HL-60/S4 treated with phorbol 12-myristate 13-acetate at 8.2 ng/mL for 4 days and 3 days (cell line): ENCODE measurements around the gene SPEN.
"Not testable (repeated sequence)": the region's sequence is repeated elsewhere in the genome, so short reads cannot be mapped to it uniquely, and the experiment has no call there.

Experiments
- in situ Hi-C: fragments of 300-500 bp; cut with MboI; formaldehyde crosslinking; loops from 2 replicates; pipeline ENCODE4 v1.15.0; 2022; ENCODE audit warnings: low sequenced_read_pairs

The SPEN gene

DNA sequence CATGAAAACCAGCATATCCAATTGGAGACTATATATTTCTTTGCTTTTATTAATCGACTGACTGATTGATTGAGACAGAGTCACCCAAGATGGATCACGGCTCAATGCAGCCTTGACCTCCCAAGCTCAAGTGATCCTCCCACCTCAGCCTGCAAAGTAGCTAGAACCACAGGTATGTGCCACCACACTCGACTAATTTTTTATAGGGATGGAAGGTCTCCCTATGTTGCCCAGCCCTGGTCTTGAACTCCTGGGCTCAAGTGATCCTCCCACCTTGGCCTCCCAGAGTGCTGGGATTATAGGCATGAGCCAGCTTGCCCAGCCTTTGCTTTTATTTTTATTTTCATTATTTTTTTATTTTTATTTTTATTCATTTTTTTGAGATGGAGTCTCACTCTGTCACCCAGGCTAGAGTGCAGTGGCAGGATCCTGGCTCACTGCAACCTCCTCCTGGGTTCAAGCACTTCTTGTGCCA is 5.4 kb downstream of the SPEN start:
- in situ Hi-C loops, result no loop called here

DNA sequence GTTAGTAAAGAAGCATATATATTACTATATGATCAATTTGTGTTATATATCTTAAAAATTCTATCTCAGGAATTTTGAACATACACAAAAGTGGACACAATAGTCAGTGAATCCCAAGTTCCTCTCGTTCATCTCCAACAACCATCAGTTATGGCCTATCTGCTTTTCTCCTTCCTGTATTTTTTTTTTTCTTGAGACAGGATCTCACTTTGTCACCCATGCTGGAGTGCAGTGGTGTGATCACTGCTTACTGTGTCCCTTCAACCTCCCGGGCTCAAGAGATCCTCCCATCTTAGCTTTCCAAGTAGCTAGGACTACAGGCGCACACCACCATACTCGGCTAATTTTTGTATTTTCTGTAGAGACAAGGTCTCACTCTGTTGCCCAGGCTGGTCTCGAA is 9.4 kb downstream of the SPEN start:
- in situ Hi-C loops, result no loop called here

DNA sequence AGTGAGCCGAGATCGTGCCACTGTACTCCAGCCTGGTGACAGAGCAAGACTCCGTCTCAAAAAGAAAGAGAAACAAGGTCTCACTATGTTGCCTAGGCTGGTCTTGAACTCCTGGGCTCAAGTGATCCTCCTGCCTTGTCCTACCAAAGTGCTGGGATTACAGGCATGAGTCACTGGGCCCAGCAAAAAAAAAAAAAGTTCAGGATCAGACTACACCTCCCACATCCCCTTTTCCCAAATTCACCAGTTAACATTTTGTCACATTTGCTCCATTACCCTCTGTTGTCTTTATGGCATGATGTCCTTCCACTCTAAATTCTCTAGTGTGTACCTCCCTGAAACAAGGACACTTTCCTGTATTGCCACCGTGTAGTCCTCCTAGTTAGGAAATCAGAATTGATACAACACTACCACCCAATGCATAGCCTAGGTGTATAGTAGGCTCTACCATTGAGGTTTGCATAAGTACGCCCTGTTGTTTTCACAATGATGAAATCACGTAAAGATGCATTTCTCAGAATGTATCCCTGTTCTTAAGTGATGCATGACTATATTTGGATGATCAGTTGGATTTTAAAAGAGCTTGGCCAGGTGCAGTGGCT is 10.7 kb downstream of the SPEN start:
- in situ Hi-C loops, result no loop called here

DNA sequence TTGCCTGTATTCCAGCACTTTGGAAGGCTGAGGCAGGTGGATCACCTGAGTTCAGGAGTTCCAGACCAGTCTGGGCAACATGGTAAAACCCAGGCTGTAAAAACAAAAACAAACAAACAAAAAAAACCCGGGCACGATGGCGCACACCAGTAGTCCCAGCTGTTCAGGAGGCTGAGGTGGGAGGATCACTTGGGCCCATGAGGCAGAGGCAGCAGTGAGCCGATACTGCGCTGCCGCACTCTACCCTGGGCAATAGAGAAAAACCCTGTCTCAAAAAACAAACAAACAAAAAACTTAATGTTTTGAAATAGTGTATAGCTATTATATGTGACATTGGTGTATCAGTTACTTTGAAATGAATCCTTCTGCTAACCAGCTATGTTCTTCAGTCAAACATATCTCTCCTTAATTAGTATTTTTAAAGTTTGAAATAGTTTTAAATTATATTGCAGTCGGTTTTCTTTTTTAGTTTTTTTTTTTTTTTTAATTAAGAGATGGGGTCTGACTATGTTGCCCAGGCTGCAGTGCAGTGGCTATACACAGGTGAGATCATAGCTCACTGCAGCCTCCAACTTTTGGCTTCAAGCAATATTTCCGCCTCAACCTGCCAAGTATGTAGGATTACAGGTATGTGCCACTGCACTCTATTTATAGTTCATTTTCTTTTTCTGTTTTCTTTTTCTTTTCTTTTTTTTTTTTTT is 11.3 kb downstream of the SPEN start:
- in situ Hi-C loops, result no loop called here

DNA sequence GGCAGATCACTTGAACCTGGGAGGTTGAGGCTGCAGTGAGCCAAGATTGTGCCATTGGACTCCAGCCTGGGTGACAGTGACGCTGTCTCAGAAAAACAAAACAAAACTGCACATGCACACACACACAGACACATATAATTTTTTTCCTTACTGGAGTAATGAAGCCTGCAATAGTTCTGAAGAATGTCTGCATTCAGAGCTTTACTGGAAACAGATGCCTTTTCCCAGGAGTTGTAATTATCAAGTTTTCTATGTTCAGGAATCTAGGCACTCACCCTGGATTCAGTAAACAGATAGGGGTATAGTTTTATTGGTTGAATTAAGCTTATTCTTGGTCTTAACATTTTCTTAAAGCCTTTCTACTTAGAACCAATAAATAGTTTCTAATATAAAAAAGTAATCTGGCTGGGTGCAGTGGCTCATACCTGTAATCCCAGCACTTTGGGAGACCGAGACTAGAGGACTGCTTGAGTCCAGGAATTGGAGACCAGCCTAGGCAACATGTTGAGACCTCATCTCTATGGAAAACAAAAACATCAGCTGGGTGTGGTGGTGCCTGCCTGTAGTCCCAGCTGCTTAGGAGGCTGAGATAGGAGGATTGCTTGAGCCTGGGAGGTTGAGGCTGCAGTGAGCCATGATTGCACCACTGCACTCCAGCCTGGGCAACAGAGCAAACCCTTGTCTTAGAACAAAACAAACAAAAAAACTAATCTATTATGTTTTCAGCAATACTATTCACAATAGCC is 15.8 kb downstream of the SPEN start:
- in situ Hi-C loops, result no loop called here

DNA sequence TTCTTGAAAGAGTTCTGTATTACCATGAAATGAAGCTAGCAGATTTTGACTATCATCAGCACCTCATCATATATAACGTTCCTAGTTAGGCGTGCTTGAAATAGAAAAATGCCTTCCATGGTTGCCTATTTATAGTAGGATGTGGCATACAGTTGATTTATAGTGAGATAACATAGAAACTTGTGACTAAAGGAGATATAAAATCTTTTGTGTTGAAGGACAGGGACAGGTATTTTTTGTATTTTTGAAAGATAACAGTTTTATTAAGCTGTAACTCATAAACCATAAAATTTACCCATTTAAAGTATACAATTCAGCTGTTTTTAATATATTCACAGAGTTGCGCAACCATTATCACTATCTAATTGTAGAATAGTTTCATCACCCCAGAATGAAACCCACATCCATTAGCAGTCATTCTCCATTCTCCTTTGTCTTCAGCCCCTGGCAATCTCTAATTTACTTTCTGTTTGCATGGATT is 19.3 kb downstream of the SPEN start:
- in situ Hi-C loops, result no loop called here

DNA sequence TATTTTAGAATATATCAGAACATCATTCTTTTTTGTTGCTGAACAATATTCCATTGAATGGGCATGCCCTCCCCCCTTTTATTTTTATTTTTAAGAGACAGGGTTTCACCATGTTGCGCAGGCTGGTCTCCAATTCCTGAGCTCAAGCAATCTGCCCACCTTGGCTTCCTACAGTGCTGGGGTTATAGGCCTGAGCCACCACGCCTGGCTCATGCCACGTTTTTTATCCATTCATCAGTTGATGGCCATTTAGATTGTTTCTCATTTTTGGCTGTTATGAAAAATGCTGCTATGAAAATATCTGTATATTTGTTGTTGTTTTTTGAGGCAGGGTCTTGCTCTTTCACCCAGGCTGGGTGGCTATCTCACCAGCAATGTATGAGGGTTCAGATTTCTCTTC is 19.8 kb downstream of the SPEN start:
- in situ Hi-C loops, result no loop called here

DNA sequence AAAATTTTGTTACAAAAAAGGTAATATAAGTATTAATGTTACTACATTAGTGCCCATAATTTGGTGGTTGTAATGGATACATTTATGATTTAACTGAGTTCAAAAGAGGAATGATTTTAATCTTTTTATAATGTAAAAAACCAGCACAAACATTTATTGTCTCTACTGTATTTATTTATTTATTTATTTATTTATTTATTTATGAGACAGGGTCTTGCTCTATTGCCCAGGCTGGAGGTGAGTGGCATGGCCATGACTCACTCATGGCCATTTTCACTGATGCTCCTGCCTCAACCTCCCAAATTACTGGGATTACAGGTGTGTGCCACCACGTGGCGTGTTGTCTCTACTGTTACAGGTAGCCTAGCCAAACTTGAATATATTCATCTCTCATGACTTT is 21.9 kb downstream of the SPEN start:
- in situ Hi-C loops, result no loop called here

DNA sequence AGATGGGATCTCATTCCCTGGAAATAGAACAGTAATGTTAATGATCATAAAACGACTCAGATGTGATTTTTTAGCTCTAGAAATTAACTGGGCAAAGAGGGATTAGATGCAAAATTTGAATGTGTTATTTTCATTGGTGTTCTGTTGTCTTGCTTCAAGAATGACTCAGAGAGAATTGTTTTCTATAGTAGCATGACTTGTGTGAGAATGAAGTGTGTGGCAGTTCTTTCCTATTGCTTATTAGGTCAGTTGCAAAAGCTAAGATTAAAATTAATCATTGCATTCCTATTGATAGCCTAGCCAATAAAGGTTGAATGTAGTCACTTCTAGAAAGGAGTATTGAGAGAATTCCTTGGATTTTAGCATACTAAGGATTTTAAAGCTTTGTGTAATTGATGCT is 22.9 kb downstream of the SPEN start:
- in situ Hi-C loops, result no loop called here

DNA sequence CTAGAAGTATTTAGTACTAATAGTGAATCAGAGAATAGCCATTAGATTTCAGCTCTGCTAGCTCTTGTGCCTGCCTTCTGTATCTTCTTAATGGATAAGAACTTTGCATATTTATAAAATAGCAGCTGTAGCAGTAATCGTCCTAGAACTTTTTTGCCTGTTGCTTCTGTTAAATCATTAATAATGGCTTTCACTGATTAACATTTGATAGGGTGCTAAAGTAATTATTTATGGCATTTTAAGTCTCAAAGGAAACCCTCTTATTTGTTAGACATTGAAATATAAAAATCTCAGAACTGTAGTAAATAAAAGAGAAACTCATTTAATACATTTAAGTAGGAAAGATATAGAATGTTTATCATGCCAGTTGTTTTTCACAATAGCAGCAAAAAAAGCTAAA is 27.0 kb downstream of the SPEN start:
- in situ Hi-C loops, result no loop called here

DNA sequence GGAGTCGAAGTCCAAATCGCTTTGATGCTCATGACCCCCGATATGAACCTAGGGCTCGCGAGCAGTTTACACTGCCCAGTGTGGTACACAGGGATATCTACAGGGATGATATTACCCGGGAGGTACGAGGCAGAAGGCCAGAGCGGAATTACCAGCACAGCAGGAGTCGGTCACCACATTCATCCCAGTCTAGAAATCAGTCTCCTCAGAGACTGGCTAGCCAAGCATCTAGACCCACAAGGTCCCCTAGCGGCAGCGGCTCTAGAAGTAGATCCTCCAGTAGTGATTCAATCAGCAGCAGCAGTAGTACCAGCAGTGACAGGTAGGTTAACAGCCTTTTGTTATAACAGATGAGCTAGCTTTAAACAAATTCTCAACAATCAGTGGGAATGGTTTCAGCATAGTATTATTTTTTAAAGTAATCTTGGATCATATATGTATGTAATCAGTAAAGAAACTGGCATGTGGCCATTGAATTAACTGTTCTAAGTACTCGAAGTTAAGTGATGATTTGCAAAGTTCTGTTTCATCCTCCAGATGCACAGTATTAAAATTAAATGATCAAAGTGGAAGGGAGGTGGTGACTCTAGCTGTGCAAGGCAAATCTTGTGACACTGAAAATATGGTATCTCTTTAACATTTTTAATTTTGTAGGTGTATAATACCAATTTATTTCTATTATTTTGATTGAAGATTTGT is 29.0 kb downstream of the SPEN start:
- in situ Hi-C loops, result no loop called here

DNA sequence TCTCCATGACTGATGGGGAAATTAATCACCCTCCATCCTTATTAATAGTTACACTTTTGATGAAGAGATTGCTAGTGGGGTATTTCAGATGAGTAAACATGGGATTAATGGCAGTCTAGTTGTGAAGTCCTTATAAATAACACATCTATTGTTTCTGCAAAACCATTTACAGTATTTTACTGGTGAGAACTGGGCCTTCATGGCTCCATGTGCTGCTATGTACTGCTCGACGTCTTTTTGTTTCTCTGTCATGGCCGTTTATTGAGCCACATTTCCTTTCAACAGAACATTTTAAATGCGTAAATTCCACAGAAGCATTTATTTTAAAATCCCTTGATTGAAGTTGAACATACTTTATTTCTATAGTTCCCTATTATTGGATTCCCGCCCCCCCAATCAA is 34.5 kb downstream of the SPEN start:
- in situ Hi-C loops, result no loop called here

DNA sequence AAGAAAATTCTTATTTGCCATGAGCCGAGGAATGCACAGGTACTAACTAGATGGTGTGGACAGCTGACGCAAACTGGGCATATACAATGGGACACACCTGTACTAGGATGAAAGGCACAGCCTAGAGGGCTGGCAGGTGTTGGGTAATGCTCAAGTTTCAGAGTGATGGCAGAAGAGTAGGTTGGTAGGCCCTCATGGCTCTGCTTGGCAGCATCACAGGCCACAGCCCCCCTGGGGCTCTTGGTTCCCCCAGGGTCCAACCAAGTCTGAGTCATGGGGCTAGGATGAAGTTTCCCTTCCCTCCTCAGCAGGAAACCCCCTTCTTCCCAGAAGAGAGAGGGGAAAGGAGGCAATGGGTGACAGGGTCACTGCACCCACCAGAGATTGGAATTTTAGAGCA is 35.2 kb downstream of the SPEN start:
- in situ Hi-C loops, result no loop called here

DNA sequence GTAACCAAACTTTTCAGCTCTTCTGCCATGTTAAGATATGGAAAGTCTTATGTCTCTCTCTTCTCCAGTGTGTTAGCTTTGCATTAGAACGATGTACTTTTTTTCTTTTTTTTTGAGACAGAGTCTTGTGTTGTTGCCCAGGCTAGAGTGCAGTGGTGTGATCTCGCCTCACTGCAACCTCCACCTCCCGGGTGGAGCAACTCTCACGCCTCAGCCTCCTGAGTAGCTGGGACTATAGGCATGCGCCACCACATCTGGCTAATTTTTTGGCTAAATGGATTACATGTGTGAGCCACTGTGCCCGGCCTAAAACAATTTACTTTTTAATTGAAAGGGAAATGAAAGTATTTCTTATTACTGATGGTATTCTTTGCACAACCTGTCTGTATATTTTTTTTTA is 35.8 kb downstream of the SPEN start:
- in situ Hi-C loops, result no loop called here

DNA sequence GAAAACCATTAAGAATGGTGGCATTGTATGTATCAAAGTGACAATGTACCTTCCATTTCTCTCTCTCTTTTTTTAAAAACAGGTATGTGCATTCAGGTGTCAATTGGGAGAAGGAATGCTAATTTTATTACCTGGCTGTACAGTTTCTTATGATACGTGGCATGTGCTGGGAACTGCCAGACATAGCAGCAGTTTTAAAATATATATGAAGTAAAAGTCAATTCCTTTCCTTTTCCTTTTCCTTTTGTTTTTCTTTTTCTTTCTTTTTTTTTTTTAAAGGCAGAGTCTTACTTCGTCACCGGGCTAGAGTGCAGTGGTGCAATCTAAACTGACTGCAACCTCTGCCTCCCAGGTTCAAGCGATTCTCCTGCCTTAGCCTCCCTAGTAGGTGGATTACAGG is 37.0 kb downstream of the SPEN start:
- in situ Hi-C loops, result no loop called here

DNA sequence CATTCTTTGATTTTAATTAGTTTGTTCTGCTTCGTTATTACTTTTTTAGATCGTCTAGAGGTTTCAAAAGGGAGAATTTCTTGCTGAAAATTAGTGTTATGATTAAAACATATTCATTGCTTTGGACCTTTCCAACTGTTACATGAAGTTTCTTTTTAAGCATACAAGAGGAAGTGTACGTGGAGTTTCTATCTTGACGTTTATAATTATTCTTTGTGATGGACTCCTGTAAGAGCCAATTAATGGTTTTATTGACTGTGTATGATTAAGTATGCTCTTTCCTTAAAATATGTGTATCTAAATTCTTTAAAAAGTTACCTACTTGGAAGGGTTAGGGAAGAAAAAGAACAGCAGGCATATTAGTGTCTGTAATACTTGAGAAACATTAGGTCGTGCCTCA is 37.8 kb downstream of the SPEN start:
- in situ Hi-C loops, result no loop called here

DNA sequence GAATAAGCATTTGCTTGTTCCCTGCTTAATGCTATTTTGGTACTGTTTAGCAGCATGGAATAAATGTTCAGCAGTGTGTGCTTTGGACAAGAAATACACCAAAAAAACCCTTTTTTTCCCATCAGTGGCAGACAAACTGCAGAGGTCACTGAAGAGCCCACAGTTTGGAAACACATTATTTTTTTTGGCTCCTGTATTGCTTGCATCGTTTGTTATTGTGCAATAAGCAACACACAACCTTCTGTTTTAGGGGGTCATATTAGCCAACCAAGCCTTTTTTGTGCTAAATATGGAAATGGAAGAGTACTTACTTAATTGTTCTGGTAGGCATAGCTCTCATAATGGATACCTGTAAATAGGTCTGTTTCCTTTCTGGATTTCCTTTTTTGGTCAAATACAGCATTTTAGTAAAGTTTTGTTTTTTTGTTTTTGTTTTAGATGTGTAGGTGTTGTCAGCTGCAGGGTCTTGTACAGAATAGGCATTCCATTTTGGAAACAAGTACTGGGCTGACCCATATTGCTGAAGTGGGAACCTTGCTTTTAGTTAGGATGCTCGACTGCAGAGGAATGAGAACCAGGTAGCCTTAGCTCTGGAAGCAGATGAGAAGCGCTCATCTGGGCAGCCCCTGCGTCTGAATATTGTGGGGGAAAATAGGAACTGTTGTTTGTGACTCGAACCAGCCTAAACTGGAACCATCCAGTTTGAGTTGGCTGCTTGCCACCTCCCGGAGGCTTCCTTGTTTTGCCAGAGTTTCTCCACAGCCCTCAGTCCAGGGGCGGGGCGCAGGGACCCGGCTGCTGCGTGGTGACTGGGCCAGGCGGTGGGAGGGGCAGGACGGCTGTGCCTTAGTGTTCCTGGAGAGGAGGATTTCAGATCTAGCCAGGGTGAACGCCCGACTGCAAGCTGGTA is 38.4 kb downstream of the SPEN start:
- in situ Hi-C loops, result no loop called here

DNA sequence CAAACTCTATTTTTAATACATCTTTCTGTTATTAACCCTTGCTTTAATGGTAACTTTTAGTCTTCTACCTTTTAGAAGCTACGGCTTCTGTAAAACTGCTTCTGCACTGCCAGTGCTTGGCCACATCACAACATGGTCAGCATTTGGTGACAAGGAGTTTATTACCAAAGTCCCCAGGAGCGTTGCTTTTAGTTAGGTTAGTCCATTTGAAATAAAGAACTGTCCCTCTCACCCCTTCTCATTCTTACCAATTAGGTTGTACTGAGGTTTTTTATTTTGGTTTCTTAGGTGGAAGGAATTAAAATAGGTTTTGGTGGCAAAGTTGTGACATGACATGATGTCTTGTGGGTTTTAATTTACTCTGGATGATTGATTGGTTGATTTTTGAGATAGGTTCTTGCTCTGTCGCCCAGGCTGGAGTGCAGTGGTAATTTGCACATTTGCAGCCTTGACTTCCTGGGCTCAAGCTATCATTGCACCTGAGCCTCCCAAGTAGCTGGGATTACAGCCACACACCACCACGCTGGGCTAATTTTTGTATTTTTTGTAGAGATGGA is 39.2 kb downstream of the SPEN start:
- in situ Hi-C loops, result no loop called here

DNA sequence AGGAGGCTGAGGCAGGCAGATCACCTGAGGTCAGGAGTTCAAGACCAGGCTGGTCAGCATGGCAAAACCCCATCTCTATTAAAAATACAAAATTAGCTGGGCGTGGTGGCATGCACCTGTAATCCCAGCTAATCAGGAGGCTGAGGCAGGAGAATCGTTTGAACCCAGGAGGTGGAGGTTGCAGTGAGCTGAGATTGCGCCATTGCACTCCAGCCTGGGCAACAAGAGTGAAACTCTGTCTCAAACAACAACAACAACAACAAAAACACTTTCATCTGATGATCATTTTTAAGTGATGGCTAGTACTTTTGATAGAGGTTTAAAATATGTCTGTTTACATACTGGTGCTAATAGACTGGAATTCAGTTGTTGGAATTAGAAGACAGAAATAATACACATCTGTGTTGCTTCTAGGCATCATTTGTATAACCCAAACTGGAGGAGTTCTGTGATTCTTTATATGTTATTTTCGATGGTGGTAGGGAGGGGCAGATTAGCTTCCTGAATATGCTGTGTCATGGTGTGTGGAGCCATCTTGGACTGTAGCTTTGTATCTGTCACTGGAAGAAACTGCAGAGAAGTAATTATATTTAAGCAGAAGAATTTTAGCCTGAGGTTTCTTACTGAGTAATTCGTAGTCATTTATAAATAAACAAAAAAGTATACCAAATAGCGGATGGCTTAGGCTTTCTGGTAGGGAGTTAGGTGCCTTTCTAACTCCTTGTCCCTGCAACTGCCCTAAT is 45.5 kb downstream of the SPEN start:
- in situ Hi-C loops, result not testable (repeated sequence)
